KMS-11 (cell line): ENCODE data around the gene C9orf43.

Experiments used
- H2AFZ ChIP-seq: fragments of 200-600 bp; sonication (generic); 2 replicates; pipeline ENCODE4 v1.6.1; 2016; ENCODE audit warnings: antibody characterized with exemption, mixed run types, low read depth
- H3K27ac ChIP-seq: fragments of 200-600 bp; sonication (generic); 2 replicates; pipeline ENCODE4 v1.6.1; 2016; ENCODE audit warnings: mild to moderate bottlenecking, mixed run types
- H3K27me3 ChIP-seq: fragments of 200-600 bp; sonication (generic); 2 replicates; pipeline ENCODE4 v1.6.1; 2017; ENCODE audit warnings: mild to moderate bottlenecking, low read depth, mixed run types, moderate library complexity; ENCODE audit not compliant: insufficient read depth
- H3K36me3 ChIP-seq: fragments of 200-600 bp; sonication (generic); 2 replicates; pipeline ENCODE4 v1.6.1; 2017; ENCODE audit warnings: mild to moderate bottlenecking, mixed run types; ENCODE audit not compliant: insufficient read depth
- H3K4me1 ChIP-seq: fragments of 200-600 bp; sonication (generic); 2 replicates; pipeline ENCODE4 v1.6.1; 2016; ENCODE audit warnings: mild to moderate bottlenecking, low read depth, mixed run types; ENCODE audit not compliant: poor library complexity, severe bottlenecking
- H3K4me2 ChIP-seq: fragments of 200-600 bp; sonication (generic); 2 replicates; pipeline ENCODE4 v1.7.0; 2016; ENCODE audit warnings: mild to moderate bottlenecking, mixed run types
- H3K4me3 ChIP-seq: fragments of 200-600 bp; sonication (generic); IDR thresholded peaks from 2 replicates; pipeline ENCODE4 v1.6.1; 2017; ENCODE audit warnings: low read depth, low read length, mixed read lengths; ENCODE audit not compliant: insufficient read depth
- H3K79me2 ChIP-seq: fragments of 200-600 bp; sonication (generic); 2 replicates; pipeline ENCODE4 v1.6.1; 2016; ENCODE audit warnings: low read depth, mixed run types; ENCODE audit not compliant: insufficient read depth
- H3K9ac ChIP-seq: fragments of 200-600 bp; sonication (generic); 2 replicates; pipeline ENCODE4 v1.6.1; 2016; ENCODE audit warnings: mild to moderate bottlenecking, mixed run types
- H4K20me1 ChIP-seq: fragments of 200-600 bp; sonication (generic); 2 replicates; pipeline ENCODE4 v1.6.1; 2016; ENCODE audit warnings: mild to moderate bottlenecking, mixed run types; ENCODE audit not compliant: insufficient read depth
- TF ChIP-seq, protein P1 (sequence below): fragments of 200-600 bp; sonication (generic); conservative IDR thresholded peaks from 2 replicates; pipeline ENCODE4 v1.6.1; 2017; ENCODE audit warnings: low read depth, mild to moderate bottlenecking, antibody characterized with exemption, low read length, moderate library complexity, mixed read lengths

Gene C9orf43

DNA sequence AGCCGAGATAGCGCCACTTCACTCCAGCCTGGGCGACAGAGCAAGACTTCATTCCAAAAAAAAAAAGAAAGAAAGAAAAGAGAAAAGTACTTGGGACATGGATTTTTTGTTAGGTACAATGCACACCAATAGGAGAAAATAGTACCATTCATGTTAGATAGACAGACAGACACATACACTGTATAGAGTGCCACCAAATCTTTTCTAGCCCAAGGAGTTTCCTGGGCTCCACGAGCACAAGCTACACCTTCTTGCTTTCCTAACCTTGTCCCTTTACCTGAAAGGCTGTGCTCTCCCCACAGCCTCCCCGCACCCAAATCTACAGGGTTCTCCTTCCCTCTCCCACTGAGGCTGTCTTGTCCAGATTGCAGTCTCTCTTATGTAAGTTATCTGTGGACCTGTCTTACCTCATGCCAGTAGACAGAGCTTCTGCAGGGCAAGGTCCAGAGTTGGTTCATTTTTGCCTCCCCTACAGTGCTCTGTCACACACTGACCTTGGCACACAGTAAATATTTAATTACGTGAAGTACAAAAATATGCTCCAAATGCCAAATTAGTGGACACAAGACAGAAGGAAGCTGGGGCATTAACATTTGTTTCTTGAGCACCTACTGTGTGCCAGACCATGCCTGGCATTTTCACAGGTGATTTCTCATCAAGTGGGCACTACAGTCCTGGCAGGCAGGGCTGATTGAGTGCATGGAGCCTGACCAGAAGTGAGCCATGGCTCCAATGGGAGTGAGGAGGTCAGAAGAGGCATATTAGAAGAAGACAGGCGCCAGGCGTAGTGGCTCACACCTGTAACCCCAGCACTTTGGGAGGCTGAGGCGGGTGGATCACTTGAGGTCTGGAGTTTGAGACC lies 15.3 kb upstream of the C9orf43 start:
- Histone ChIP-seq H3K27me3 (no peaks in the 10 kb centered on the region), H3K4me3 (no peak overlapping the region), H3K79me2 (no peaks in the 10 kb centered on the region), H3K36me3 (no peaks in the 10 kb centered on the region), H3K4me1 (peaks cover 6% of the 10 kb centered on the region), H2AFZ (no peak overlapping the region), H3K9ac (no peak overlapping the region), H3K27ac (no peak overlapping the region), H4K20me1 (no peaks in the 10 kb centered on the region), H3K4me2 (no peak overlapping the region)
- TF ChIP-seq, protein P1, sequence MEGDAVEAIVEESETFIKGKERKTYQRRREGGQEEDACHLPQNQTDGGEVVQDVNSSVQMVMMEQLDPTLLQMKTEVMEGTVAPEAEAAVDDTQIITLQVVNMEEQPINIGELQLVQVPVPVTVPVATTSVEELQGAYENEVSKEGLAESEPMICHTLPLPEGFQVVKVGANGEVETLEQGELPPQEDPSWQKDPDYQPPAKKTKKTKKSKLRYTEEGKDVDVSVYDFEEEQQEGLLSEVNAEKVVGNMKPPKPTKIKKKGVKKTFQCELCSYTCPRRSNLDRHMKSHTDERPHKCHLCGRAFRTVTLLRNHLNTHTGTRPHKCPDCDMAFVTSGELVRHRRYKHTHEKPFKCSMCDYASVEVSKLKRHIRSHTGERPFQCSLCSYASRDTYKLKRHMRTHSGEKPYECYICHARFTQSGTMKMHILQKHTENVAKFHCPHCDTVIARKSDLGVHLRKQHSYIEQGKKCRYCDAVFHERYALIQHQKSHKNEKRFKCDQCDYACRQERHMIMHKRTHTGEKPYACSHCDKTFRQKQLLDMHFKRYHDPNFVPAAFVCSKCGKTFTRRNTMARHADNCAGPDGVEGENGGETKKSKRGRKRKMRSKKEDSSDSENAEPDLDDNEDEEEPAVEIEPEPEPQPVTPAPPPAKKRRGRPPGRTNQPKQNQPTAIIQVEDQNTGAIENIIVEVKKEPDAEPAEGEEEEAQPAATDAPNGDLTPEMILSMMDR: no peak

DNA sequence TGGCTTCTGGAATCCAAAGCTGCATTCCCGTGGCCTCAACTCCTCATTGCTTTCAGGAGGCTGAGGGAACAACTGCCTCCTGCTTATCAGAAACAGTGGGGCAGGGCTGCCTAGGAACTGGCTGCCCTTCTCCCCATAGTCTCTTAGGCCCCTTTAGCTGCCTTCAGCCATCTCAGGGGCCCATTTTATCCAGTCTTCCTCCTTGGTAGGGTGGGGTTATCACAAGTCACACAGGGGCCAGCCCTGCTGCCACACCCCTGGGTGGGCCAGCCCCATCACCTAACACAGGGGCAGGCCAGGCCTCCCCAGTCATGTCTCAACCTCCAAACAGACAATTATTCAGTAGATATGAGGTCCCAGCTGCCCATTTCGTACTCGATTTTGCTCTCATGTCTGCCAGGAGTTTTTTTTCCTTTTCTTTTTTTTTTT lies 13.3 kb upstream of the C9orf43 start:
- Histone ChIP-seq H3K36me3 (no peaks in the 10 kb centered on the region), H3K9ac (no peak overlapping the region), H2AFZ (no peak overlapping the region), H3K27me3 (no peaks in the 10 kb centered on the region), H3K4me2 (no peak overlapping the region), H3K27ac (no peak overlapping the region), H3K4me3 (no peak overlapping the region), H3K79me2 (no peaks in the 10 kb centered on the region), H3K4me1 (peaks cover 15% of the 10 kb centered on the region), H4K20me1 (no peaks in the 10 kb centered on the region)
- TF ChIP-seq, protein P1: no peak

GRCh38 chr9:113398796-113399195 lies 11.8 kb upstream of the C9orf43 start:
- TF ChIP-seq, protein P1: no peak
- H3K9ac ChIP-seq: no peak overlapping the region

DNA sequence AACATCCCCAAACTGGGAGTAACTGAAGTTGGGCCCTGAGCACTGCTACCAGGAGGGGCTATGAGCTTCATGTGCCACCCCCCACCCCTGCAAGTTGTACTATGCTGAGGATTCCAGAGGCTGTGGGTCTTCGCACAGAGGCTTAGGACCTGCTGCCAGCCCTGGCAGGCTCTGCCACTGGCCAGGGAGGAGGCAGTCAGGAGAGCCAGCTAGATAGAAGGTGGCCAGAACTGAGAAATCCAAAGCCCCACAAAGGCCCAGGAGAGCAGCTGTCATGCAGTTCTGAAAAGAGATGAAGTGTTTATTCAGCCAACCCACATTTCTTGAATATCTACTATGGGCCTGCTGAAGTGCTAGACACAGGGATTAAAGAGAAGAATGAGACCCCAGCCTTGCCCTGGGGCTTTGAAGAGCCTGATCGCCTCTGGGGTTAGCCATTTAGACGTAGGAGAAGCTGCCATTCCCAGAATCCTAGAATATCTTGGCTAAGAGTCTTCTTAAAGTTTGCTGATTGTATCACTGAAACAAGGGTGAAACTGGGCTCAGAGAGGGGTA lies 10.8 kb upstream of the C9orf43 start:
- Histone ChIP-seq H3K36me3 (no peaks in the 10 kb centered on the region), H3K27ac (no peak overlapping the region), H2AFZ (no peak overlapping the region), H3K27me3 (no peaks in the 10 kb centered on the region), H3K9ac (no peak overlapping the region), H4K20me1 (no peaks in the 10 kb centered on the region), H3K79me2 (no peaks in the 10 kb centered on the region), H3K4me3 (no peak overlapping the region), H3K4me2 (peak overlapping the region; percentile 73; the same call in 1 of the 2 replicates), H3K4me1 (peaks cover 15% of the 10 kb centered on the region)
- TF ChIP-seq, protein P1: no peak

More at GRCh38 chr9:113398796-113399195, 11.8 kb upstream of the C9orf43 start:
- no peak overlapping the region for H3K4me3 ChIP-seq
- H3K27me3 ChIP-seq: no peaks in the 10 kb centered on the region
- no peaks in the 10 kb centered on the region for H3K79me2 ChIP-seq
- H3K36me3 ChIP-seq: no peaks in the 10 kb centered on the region
- H3K27ac ChIP-seq: no peak overlapping the region
- no peaks in the 10 kb centered on the region for H4K20me1 ChIP-seq
- H3K4me2 ChIP-seq: no peak overlapping the region
- H2AFZ ChIP-seq: no peak overlapping the region
- H3K4me1 ChIP-seq: peaks cover 15% of the 10 kb centered on the region
